ENCODE measurements around the gene DUSP5.

DNA sequence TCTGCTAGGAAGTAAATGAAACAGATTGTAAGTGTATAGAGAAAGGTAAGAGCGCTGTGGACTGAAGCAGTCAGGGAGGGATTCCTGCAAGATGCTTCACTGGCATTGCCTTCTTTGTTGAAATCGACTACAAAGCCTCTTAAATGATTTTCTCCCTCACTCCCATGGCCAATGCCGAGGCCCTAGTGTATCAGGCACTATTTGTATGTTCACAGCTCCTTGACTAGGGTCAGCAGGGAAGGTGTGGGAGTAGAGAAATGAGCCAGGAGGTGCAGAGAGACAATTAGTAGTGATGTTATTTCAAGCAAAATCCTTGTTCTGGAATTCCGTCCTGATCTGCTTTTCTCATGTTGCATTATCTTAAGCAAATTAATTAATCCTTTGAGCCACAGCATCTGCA lies 22.9 kb upstream of the DUSP5 start:
- TF ChIP-seq, protein P1, sequence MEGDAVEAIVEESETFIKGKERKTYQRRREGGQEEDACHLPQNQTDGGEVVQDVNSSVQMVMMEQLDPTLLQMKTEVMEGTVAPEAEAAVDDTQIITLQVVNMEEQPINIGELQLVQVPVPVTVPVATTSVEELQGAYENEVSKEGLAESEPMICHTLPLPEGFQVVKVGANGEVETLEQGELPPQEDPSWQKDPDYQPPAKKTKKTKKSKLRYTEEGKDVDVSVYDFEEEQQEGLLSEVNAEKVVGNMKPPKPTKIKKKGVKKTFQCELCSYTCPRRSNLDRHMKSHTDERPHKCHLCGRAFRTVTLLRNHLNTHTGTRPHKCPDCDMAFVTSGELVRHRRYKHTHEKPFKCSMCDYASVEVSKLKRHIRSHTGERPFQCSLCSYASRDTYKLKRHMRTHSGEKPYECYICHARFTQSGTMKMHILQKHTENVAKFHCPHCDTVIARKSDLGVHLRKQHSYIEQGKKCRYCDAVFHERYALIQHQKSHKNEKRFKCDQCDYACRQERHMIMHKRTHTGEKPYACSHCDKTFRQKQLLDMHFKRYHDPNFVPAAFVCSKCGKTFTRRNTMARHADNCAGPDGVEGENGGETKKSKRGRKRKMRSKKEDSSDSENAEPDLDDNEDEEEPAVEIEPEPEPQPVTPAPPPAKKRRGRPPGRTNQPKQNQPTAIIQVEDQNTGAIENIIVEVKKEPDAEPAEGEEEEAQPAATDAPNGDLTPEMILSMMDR (IDR thresholded peaks at IDR 0.05) = no peak
- TF ChIP-seq POLR2A (IDR thresholded peaks at IDR 0.05) = no peak
